ENCODE data around the gene RGS16. TPM values are rescaled to one million over a fixed set of nuclear protein-coding genes. Genes with fewer than 3 reads are reported as not detected.

RGS16 gene
- 0.15 TPM in 1 of 2 replicates, not detected in the other for total RNA-seq

GRCh38 chr1:182604175-182605164 is at the start of gene RGS16:
Gene RGS16 (minus strand): TSS chr1:182604389. CDS start chr1:182604259, 130 bp downstream.

GRCh38 chr1:182588500-182589396 is 15.4 kb downstream of the RGS16 start, which contains the start of gene RNASEL:
Gene RNASEL (minus strand): TSS chr1:182589256. CDS start chr1:182586806, 2,450 bp downstream.

Other genes starting within 250 kb of the RGS16 start
- gene GLUL, start 212.6 kb downstream of the RGS16 start, total RNA-seq: 474 and 491 TPM in 2 replicates
- gene TEDDM1, start 203.7 kb downstream of the RGS16 start, total RNA-seq: not detected in 2 replicates
- not detected in 2 replicates for gene RGSL1, start 154.2 kb downstream of the RGS16 start, total RNA-seq
- gene RNASEL, start 15.1 kb downstream of the RGS16 start, total RNA-seq: 2.5 and 2.9 TPM in 2 replicates
- not detected in 2 replicates for gene RGS8, start 80.2 kb upstream of the RGS16 start, total RNA-seq
- 0.15 and 0.67 TPM in 2 replicates for gene NPL, start 185.4 kb upstream of the RGS16 start, total RNA-seq
- 107 and 116 TPM in 2 replicates for gene DHX9, start 235.0 kb upstream of the RGS16 start, total RNA-seq

Data from bronchus fibroblast of lung (primary cell).